H9 (cell line): Measurements from ENCODE around the gene TMIE. TPM values are rescaled to one million over a fixed set of nuclear protein-coding genes. Genes with fewer than 3 reads are reported as not detected.

Experiments used
- DNase-seq: peaks from one replicate; pipeline ENCODE4 v3.0.0-alpha.2; 2017
- H2AFZ ChIP-seq: one replicate; pipeline ENCODE4 v1.6.1; 2013; ENCODE audit warnings: mild to moderate bottlenecking, low read length, control low read depth, moderate library complexity
- H2AK5ac ChIP-seq: 2 replicates; pipeline ENCODE4 v1.6.1; 2013; ENCODE audit warnings: low read length, control low read depth, mixed read lengths; ENCODE audit not compliant: insufficient read length
- H2BK120ac ChIP-seq: one replicate; pipeline ENCODE4 v1.6.1; 2013; ENCODE audit warnings: low read depth, mild to moderate bottlenecking, low read length, control low read depth, inconsistent platforms; ENCODE audit not compliant: poor library complexity, severe bottlenecking
- H2BK12ac ChIP-seq: 2 replicates; pipeline ENCODE4 v1.6.1; 2013; ENCODE audit warnings: low read length, control low read depth, mixed read lengths, low read depth; ENCODE audit not compliant: insufficient read length
- H2BK15ac ChIP-seq: 2 replicates; pipeline ENCODE4 v1.6.1; 2013; ENCODE audit warnings: low read depth, low read length, control low read depth
- H2BK20ac ChIP-seq: one replicate; pipeline ENCODE4 v1.6.1; 2013; ENCODE audit warnings: low read depth, mild to moderate bottlenecking, low read length, control low read depth, inconsistent platforms; ENCODE audit not compliant: poor library complexity, severe bottlenecking
- H2BK5ac ChIP-seq: 2 replicates; pipeline ENCODE4 v1.6.1; 2013; ENCODE audit warnings: low read length, control low read depth, mixed read lengths; ENCODE audit not compliant: insufficient read length
- H3K14ac ChIP-seq: 2 replicates; pipeline ENCODE4 v1.6.1; 2013; ENCODE audit warnings: low read length, control low read depth; ENCODE audit not compliant: insufficient read depth
- H3K18ac ChIP-seq: 2 replicates; pipeline ENCODE4 v1.6.1; 2013; ENCODE audit warnings: low read depth, mild to moderate bottlenecking, mixed read lengths, low read length, control low read depth; ENCODE audit not compliant: insufficient read length
- H3K23ac ChIP-seq: 2 replicates; pipeline ENCODE4 v1.6.1; 2013; ENCODE audit warnings: low read length, control low read depth, mixed read lengths, low read depth; ENCODE audit not compliant: insufficient read length
- H3K23me2 ChIP-seq: 2 replicates; pipeline ENCODE4 v1.6.1; 2013; ENCODE audit warnings: low read depth, mild to moderate bottlenecking, mixed read lengths, low read length, control low read depth; ENCODE audit not compliant: insufficient read length, poor library complexity, severe bottlenecking
- H3K27ac ChIP-seq: 2 replicates; pipeline ENCODE4 v1.5.1; 2013; ENCODE audit warnings: low read length, control low read depth, mixed read lengths, low read depth; ENCODE audit not compliant: insufficient read length
- H3K27me3 ChIP-seq: 2 replicates; pipeline ENCODE4 v1.6.1; 2013; ENCODE audit warnings: low read length, control low read depth, inconsistent platforms; ENCODE audit not compliant: insufficient read depth
- H3K4ac ChIP-seq: 2 replicates; pipeline ENCODE4 v1.6.1; 2013; ENCODE audit warnings: low read depth, mild to moderate bottlenecking, control low read depth, inconsistent platforms, low read length, moderate library complexity
- H3K4me1 ChIP-seq: 2 replicates; pipeline ENCODE4 v1.6.1; 2013; ENCODE audit warnings: low read length, control low read depth, inconsistent platforms; ENCODE audit not compliant: insufficient read depth
- H3K4me2 ChIP-seq: 2 replicates; pipeline ENCODE4 v1.6.1; 2013; ENCODE audit warnings: low read length, control low read depth, mixed read lengths; ENCODE audit not compliant: insufficient read length, insufficient read depth
- H3K56ac ChIP-seq: 2 replicates; pipeline ENCODE4 v1.6.1; 2013; ENCODE audit warnings: low read depth, mild to moderate bottlenecking, mixed read lengths, low read length, control low read depth; ENCODE audit not compliant: insufficient read length
- H3K79me1 ChIP-seq: 2 replicates; pipeline ENCODE4 v1.6.1; 2013; ENCODE audit warnings: low read depth, mild to moderate bottlenecking, moderate library complexity, low read length, control low read depth, inconsistent platforms; ENCODE audit not compliant: insufficient read depth, poor library complexity, severe bottlenecking
- H3K79me2 ChIP-seq: 2 replicates; pipeline ENCODE4 v1.6.1; 2013; ENCODE audit warnings: low read length, control low read depth, inconsistent platforms; ENCODE audit not compliant: insufficient read depth
- H3K9ac ChIP-seq: 2 replicates; pipeline ENCODE4 v1.6.1; 2013; ENCODE audit warnings: low read length, control low read depth, mixed read lengths; ENCODE audit not compliant: insufficient read length; ENCODE audit errors: extremely low read depth
- H3K9me3 ChIP-seq: one replicate; pipeline ENCODE4 v1.6.1; 2013; ENCODE audit warnings: low read depth, low read length, inconsistent platforms; ENCODE audit not compliant: control insufficient read depth
- H3T11ph ChIP-seq: one replicate; pipeline ENCODE4 v1.6.1; 2013; ENCODE audit warnings: mild to moderate bottlenecking, low read length, control low read depth, inconsistent platforms
- H4K20me1 ChIP-seq: one replicate; pipeline ENCODE4 v1.6.1; 2013; ENCODE audit not compliant: control insufficient read depth, insufficient read length, insufficient read depth
- H4K5ac ChIP-seq: 2 replicates; pipeline ENCODE4 v1.6.1; 2013; ENCODE audit warnings: low read depth, mild to moderate bottlenecking, mixed read lengths, low read length, control low read depth; ENCODE audit not compliant: insufficient read length
- H4K8ac ChIP-seq: replicated peaks from 2 replicates; pipeline ENCODE4 v1.6.1; 2013; ENCODE audit warnings: low read length, control low read depth, mixed read lengths, low read depth; ENCODE audit not compliant: insufficient read length
- H4K91ac ChIP-seq: 2 replicates; pipeline ENCODE4 v1.6.1; 2013; ENCODE audit warnings: low read depth, mild to moderate bottlenecking, moderate library complexity, mixed read lengths, low read length, control low read depth; ENCODE audit not compliant: insufficient read length
- H3K27ac Mint-ChIP-seq, 3 experiments: 2 replicates in 2 of 3; 3 replicates in 1 of 3; pipeline ENCODE4 v1.8.0; 2020 to 2021; ENCODE audit warnings: mixed read lengths in 3 of 3, mild to moderate bottlenecking in 1 of 3, moderate library complexity in 1 of 3
- H3K27me3 Mint-ChIP-seq: 2 replicates; pipeline ENCODE4 v1.8.0; 2021; ENCODE audit warnings: low read depth, mild to moderate bottlenecking, moderate library complexity, mixed read lengths
- H3K36me3 Mint-ChIP-seq, 3 experiments: 2 replicates in 2 of 3; 3 replicates in 1 of 3; pipeline ENCODE4 v1.8.0; 2020 to 2021; ENCODE audit warnings: low read depth in 3 of 3, mixed read lengths in 3 of 3; ENCODE audit not compliant: insufficient read depth in 1 of 3
- H3K4me1 Mint-ChIP-seq, 2 experiments: 2 replicates each; pipeline ENCODE4 v1.8.0; 2020; ENCODE audit warnings: mixed read lengths in 2 of 2
- H3K4me3 Mint-ChIP-seq, 2 experiments: 2 replicates in 1 of 2; 3 replicates in 1 of 2; pipeline ENCODE4 v1.8.0; 2020 to 2021; ENCODE audit warnings: mild to moderate bottlenecking in 2 of 2, mixed read lengths in 2 of 2, moderate library complexity in 1 of 2
- H3K9me3 Mint-ChIP-seq, 2 experiments: 2 replicates in 1 of 2; 3 replicates in 1 of 2; pipeline ENCODE4 v1.8.0; 2020; ENCODE audit warnings: mild to moderate bottlenecking in 2 of 2, mixed read lengths in 2 of 2, moderate library complexity in 1 of 2
- CTCF ChIP-seq: fragments of 200-600 bp; sonication (generic); conservative IDR thresholded peaks from 3 replicates; pipeline ENCODE4 v1.8.0; 2021; ENCODE audit warnings: antibody characterized with exemption, mild to moderate bottlenecking
- WGBS: extraction: QIAGEN DNeasy Blood & Tissue Kit; methylation state at CpG from one replicate; pipeline ENCODE4 v1.1.7; 2013; ENCODE audit warnings: missing lambda C conversion rate, low lambda C conversion rate, mixed read lengths; ENCODE audit not compliant: insufficient read length; ENCODE audit errors: extremely low coverage; 5-methylcytosine and 5-hydroxymethylcytosine counted together
- total RNA-seq: library from RNA; stranded (reverse); gene quantifications from 2 replicates; pipeline ENCODE4 v1.2.1, GENCODE V29; 2021

The TMIE gene
- total RNA-seq, 1 experiment from 2014 or later = 0.63 TPM

DNA sequence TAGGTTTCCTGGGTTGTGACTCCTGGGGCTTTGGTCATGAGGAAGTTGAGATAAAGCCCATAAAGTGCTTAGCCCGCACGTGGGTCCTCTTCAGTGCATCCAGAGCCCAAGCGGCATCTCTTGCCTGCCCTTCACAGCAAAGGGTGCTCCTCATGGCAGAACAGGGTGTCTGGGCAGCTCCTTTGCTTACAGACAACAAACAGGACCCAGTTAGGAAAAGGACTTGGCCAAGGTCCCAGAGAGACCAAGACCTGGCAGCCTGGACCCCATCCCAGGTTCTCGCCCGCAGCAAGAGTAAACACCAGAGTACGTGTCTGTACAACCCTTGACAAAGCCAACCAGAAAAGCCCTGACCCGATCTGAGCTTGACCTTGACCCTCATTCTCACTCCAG is 34.7 kb upstream of the TMIE start:
- Mint-ChIP-seq H3K27me3 (peaks cover 6% of the 10 kb centered on the region), H3K27ac (peak overlapping the region in 1 of 3 experiments; percentile 2; a peak in 1 of 7 replicates), H3K36me3 (no peaks in the 10 kb centered on the region), H3K4me1 (peaks cover 26 to 28% of the 10 kb centered on the region in 2 experiments), H3K4me3 (no peak overlapping the region), H3K9me3 (no peaks in the 10 kb centered on the region)
- Histone ChIP-seq H3K56ac (no peak overlapping the region), H3K4me1 (peaks cover 4% of the 10 kb centered on the region; the same call in 1 of the 2 replicates), H3K9ac (no peak overlapping the region), H3K23me2 (no peaks in the 10 kb centered on the region), H4K91ac (no peak overlapping the region), H2AK5ac (no peak overlapping the region), H3K4ac (no peak overlapping the region), H3K4me2 (no peak overlapping the region), H2BK15ac (no peak overlapping the region), H3K79me2 (no peaks in the 10 kb centered on the region), H3K9me3 (no peaks in the 10 kb centered on the region), H3K27ac (no peak overlapping the region), H3K27me3 (no peaks in the 10 kb centered on the region), H4K20me1 (no peaks in the 10 kb centered on the region), H4K5ac (no peak overlapping the region), H2BK12ac (no peak overlapping the region), H2AFZ (no peak overlapping the region), H3K14ac (no peak overlapping the region), H2BK5ac (no peak overlapping the region), H3K79me1 (no peaks in the 10 kb centered on the region), H2BK20ac (no peak overlapping the region), H3T11ph (no peak overlapping the region), H2BK120ac (no peak overlapping the region), H3K23ac (no peak overlapping the region), H3K18ac (no peak overlapping the region), H4K8ac (no peak overlapping the region)
- no peak for TF ChIP-seq CTCF
- peak; percentile 7 for DNase-seq
- no CpG with 5 or more reads among the region's 7 CpGs for WGBS
